Activated gamma-delta T cell (primary cell): ENCODE results near the gene NDUFAF8.

Source experiments
- DNase-seq: peaks from one replicate; lab custom pipeline; 2025; lab: John Stamatoyannopoulos, UW

Gene NDUFAF8

DNA sequence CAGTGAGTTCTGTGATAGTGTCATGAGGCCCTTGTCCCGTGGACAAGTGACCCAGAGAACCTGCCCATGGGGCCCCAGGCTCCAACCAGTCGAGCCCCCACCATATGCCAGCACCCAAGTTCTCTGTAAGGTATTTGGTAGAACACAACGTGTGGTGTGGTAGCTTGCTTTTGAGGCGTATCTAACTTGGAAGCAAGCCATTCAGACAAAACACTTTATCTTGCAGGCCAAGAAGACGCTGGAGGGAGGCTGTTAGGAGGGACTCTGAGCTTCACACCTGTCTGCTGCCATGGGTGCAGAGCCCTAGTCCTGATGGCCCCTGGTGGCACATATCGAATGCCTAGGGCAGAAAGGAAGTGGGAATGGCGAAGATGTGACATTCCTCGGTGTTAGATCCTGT is 1.6 kb downstream of the NDUFAF8 start:
- DNase-seq, result no peak

DNA sequence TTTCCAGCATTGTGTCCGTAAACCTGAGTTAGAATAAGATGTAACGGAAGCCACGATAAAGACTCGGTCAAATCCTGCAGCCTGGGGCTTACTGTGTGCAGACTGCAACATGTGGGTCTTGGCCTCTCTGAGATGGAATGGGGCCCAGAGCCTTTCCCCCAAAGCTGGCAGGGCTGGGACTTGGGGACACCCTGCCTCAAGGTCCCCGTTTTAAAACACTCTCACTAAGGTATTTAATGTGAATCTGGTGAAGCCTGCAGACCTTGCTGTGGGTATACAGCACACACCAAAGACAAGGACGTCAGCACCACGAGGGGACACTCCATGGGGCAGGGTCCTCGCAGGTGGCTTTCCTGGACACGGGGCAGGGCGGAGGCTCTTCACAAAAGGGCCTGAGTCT is 2.1 kb downstream of the NDUFAF8 start:
- no peak for DNase-seq

DNA sequence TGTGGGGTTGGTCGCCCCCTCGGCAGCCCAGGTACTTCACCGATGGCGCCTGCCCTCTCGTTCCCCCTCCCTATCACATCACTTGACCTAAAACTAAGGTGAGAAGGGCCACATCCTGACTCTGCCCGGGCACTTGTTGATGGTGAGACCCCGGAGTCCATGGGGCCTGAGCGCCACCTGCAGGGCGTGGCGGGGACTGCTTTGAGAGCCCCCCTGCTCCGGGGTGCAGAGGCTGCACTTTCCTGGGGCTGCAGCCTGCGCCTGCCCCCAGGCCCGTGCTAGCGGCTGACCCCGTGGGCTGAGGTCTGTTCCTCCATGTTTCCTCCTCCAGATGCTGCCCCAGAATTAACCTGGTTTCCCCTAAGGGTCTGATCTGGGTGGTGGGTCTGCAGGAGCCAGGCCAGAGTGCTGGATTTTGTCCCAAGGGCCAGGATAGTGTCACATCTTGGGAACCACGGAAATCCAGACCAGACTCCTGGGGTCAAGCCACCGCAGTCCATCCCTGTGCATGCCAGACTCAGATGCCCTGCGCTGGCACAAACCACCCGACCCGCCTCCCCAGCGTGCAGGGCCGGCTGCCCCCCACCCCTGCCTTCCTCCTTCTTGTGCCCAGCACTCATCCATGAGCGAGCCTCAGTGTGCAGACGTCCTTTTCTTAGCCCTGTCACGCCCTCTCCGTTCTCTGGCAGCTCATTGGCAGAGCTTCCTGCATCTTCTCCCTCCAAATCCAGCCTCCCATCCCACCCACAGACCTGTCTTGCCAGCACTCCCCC is 2.7 kb downstream of the NDUFAF8 start:
- DNase-seq, result peak; percentile 31

DNA sequence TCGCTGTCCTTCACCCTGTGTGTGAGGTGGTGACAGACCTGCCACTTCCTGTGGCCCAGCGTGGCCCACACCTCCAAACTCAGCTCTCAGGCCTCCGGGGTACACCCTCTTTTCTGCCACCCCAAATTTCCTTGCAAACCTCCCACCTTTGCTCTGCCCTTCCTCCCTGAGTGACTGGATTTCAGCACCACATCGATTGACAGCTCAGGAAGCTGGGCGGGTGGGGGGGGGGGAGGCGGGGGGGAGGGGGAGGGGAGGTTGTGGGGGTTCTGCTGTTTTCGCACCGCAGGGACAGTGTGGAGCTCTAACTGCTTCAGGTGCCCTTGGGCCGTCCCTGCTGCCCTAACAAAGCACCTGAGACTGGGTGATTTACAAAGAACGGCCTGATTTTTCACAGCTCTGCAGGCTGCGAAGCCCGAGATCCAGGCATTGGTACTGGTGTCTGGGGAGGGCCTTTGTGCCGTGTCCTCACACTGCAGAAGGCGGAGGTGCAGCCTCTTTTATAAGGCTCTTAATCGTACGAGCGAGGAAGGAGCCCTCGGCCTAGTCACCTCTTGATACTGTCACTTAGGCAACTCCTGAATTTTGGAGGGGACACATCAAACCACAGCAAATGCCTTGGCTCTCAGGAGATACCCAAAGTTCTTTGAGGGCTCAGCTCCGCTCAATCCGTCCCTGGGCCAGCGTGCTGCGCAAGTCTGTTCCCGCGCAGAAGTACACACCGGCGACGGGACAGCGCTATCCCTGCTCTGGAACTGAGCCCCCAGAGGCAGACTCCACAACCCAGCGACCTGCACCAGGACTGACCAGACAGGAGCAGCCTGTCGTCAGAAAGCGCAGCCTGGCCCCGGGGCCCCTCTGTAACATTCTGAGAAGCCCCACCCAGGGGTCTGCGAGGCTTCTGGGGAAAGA is 3.6 kb downstream of the NDUFAF8 start:
- no peak for DNase-seq

DNA sequence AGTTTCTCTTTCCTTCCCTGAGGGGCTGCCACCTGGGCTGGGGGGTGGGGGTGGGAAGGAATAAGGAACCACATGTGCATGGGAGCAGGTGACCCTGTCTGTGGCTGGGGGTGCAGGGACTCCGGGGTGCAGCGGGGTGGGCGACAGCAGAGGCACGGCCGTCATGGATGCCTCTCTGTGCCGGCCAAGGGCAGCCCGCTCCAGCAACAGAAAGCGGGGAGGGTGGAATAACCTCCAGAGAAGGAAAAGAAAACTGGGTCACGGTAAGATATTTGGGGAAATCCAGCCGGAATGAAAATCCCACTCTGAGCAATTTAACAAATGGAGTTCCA is 4.2 kb downstream of the NDUFAF8 start:
- no peak for DNase-seq

DNA sequence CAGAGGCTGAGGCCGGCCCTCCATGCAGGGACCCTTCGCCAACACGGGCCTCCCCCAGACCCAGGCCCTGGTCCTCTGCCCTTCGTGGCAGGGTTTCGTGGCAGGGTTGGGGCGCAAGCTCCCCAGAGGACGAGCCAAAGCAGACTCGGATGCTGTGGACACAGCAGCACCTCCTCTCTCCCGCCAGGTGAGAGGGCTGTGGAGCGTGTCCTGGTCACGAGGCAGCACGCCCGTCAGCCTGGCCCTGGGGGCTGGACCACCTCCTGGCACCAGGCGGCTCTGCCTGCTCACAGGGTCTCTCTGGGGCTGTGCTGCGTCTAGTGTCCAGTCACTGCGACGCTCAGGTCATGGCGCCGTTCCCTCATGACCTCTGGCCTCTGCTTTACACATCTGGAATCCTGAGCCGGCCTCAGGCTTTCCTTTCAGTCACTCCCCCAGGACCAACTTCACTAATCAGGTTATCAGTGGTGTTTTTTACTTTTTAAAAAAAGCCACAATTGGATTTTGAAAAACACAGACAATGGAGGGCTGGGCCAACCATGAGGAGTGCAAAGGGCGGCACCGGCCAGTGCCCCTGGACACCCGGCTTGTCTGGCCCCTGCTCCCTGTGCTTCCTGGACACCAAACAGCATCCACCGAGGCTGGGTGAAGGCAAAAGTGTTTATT is 5.4 kb downstream of the NDUFAF8 start:
- no peak for DNase-seq

DNA sequence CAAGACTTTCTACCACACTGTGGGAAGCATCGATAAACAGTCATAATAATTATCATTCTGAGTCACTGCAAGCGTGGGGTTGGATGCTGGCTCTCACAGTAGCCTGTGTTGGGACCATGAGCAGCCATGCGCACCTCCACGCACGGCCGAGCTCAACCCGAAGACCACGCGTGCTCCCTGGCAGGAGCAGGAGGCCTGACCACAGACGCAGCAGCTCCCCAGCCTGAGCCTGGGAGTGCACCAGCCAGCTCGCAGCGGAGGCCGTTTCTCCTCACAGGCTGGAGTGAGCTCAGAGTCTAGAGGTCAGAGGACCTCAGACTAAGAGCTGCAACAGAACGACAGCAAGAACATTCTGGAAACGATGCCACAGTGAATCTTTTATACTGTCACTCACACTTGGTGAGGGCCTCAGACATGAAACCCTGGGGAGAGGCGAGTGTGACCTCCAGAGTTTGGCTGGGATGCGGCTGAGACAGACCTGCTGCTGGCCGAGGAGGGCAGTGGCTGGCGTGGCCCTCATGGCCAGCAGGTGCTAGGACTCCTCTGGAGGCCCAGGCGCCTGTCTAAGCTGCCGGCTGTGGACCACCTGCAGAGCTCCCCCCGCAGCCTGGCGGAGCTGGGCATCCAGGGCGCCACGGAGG is 6.0 kb downstream of the NDUFAF8 start:
- no peak for DNase-seq

DNA sequence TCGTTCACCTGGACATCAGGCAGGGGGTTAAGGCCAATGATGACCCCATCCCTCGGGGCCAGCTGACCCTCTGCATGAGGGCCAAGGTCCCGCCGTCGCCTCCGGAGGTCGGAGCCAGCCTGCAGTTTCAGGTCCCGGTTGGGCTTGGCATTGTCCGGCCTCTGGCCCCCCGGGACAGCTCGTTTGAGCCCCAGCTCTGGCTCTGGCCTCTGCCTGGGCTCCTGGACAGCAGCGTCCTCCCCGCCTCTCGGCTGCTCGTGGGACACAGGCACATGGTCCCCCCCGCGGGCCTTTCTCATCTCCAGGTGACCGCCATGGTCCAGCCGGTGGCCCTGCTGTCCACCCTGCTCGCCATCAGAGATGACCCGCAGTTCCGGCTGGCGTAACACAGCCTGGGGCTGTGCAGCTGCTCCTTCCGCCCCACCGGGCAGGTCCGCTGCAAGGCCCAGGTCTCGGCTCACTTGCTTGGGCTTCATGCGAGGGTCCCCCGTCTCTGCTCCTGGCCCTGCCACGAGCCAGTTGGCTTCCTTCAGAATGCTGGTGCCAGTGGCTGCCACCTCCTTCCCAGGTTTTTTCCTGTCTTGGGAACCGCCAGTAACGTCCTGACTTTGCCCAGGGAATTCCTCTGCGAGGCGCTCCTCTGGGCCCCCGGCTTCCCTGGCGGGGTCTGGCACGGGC is 6.7 kb downstream of the NDUFAF8 start:
- DNase-seq, result no peak

DNA sequence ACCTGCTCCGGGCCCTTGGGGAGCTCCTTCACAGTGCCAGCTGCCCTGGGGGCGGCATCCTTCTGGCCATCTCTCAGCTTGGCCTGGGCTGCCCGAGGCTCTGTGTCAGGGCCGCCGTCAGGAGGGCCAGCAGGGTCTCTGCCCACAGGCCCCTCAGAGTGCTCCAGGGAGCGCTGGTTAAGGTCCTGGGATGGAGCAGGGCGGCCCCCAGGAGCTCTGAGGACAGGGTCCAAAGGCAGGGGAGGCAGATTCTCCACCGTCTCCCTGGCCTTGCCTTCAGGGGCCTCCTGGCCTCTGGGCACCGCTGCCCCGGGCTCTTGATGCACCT is 7.2 kb downstream of the NDUFAF8 start:
- no peak for DNase-seq

DNA sequence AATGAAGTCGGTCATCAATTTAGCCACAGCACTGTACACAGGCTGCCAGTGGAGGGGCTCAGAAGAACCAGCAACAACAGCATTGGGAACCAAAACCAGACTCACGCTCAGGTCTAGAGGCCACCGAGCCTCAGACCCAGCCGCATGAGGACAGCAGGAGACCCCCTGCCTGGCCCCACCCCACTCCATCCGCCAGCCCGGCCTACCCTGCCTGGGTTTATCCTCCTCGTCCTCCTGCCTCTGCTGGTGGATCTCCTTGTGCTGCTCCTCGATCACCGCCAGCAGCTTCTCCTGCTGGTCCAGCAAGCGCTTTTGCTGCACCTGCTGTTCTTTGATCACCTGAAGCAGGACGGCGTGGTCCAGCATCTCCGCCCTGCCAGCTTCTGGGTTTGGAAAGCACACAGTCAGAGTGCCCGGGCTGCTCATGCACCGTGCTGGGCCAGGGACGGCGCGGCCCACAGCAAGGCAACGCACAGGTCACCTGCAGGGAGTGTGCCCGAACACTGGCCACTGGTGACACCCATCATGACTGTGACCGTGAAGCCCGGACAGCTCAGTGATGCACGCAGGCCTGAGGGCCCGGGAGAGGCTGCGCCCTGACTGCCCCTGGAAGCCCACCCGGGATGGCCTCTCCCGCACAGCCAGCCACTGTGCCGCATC is 7.7 kb downstream of the NDUFAF8 start:
- DNase-seq, result no peak

DNA sequence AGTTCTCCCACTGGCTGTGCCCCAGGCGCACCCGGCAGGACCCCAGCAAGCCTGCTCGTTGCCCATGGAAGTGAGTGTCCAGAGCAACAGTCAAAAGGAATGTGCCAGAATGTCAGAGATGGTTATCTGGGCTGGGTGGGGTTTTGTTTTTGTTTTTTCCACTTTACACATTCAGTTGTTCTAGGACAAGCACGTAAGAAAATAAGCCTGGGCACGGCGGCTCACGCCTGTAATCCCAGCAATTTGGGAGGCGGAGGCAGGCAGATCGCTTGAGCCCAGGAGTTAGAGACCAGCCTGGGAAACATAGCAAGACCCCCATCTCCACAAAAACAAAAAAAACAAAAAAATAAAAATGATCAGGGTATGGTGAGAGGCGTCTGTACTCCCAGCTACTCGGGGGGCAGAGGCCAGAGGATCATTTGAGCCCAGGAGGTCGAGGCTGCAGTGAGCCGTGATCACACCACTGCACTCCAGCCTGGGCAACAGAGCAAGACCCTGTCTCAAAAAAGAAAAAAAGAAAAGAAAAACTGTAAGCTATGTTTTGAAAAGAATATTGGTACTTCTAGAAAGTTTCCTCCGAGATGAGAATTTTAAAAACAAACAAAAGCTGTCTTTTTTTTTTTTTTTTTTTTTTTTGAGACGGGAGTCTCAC is 8.3 kb downstream of the NDUFAF8 start:
- DNase-seq, result no peak

DNA sequence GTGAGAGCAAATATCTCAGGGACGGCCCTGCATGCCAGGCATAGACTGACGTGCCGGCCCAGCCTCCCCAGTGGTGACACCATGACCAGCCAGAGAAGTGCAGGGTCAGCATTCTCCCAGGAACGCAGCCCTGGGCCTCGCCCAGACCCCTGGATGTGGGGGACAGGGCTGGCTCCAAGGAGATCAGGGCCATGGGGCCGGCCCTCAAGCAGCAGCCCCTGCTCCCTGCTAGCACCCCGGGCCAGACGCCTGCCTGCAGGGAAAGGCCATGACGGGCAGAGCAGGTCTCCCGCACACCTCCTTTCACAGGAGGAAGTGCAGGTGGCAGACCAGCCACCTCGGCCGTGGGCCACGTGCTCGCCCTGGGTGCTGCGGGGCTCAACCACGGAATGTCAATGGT is 9.5 kb downstream of the NDUFAF8 start:
- DNase-seq, result no peak

DNA sequence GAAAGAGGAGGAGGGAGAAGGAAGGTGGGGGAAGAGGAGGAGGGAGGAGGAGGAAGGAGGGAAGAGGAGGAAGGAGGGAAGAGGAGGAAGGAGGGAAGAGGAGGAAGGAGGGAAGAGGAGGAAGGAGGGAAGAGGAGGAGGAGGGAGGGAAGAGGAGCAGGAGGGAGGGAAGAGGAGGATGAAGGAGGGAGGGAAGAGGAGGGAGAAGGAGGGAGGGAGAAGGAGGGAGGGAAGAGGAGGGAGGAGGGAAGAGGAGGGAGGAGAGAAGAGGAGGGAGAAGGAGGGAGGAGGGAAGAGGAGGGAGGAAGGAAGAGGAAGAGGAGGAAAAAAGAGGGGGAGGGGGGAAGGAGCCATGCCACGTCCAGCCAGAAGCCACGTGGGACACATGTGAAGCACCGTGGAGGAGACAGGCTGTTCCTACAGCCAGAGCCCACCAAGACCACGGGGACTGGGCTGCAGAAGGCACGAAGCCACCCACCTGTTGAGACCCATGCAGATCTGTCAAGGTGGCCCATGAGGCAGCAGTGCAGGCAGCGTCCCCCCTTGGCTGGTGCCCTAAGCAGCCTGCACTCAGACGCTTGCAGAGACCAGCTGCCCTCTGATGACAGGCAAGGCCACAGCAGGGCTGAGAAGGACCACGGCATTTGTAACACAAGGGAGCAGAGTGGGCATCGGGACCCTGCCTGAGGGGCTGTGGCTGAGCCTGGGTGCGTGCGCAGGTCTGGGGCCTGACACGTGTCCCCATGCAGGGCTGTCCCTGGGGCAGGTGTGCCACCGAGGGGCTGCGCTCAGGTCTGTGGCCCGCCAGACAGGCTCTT is 10.3 kb downstream of the NDUFAF8 start:
- no peak for DNase-seq

DNA sequence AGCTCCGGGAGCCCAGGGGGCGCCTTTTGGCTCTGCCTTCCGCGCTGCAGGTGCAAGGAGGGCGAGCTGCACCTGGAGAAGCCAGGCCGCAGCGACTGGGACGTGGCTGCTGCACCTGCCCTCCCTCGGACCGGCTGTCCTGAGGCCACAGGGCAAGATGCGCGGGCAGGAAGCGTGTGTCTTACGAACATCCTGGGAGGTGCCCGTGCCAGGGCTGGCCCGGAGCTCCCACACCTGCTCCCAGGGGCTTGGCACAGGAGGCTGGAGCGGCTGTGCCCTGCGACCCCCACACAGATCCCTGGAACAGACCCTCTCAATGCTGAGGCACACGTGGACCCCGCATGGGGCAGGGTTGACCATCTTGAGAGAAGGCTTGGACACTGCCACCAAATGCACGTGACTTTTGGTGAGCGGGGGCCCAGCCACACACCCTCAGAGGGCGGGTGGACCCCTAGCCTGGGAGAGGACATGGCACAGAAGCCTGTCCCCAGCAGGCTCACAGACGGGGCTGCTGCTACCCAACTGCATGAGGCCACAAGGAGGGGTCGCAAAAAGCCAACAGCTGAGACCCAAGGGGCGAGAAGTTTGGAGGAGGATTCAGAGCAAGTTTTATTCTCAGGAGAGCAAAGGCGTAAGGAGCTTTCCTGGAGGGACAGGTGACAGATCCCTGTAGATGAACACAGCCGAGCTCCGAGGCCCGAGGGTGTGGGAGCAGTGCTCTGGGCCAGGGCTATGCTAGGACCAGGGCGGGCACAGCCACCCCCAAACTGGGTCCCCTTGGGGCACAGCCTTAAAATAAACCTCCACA is 11.4 kb downstream of the NDUFAF8 start:
- no peak for DNase-seq

DNA sequence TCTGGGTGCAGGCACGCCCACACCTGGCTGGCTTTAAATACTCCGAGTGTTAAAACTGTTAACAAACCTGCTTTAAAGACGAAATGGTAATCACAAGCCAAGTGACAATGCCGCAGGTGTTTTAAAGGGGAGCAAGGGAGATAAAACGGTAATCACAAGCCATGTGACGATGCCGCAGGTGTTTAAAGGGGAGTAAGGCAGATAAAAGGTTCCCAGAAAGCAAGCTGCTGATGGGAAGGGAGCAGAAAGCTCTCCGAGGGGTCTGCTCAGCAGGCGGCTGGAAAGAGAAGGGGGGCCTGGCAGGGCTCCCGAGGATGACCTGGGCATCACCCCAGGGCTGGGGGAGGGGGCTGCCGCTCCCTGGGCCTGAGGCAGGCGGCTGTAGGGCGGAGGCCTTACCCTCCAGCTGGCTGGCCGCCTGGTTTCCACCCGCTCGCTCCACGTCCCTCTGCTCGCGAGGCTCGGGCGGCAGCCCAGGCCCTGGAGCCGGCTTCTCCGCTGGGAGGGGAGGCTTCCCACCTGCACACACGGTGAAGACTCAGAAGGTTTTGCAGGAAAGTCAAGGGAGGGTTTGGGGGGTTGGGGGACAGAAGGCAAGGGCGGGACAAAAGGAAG is 12.1 kb downstream of the NDUFAF8 start:
- DNase-seq, result no peak

DNA sequence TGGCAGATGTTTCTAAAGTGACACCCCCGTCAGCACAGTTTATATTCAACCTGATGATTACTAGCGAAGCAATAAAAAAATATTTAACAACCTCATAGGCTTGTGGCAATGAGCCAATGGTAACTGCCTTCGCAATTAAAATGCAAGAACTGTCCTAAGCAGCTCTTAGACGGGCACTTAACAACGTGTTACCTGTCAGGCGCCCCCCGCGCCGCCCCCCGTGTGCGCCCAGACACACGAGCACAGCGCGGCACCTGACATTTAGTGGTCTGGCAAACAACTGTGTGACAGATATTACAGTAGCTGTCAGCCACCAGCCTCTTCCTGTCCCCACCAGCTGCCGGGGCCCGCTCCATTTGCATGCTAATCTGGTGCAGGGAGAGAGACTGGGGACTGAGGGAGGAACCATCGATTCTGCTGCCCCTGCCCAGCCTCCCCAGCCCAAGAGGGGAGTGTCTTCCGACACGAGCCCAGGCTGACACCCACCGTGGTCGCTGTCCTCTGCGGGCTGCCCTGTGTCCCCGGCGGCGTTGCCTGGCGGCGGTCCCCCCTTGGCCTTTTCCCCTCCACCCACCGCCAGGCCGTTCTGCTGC is 12.7 kb downstream of the NDUFAF8 start:
- DNase-seq, result no peak

DNA sequence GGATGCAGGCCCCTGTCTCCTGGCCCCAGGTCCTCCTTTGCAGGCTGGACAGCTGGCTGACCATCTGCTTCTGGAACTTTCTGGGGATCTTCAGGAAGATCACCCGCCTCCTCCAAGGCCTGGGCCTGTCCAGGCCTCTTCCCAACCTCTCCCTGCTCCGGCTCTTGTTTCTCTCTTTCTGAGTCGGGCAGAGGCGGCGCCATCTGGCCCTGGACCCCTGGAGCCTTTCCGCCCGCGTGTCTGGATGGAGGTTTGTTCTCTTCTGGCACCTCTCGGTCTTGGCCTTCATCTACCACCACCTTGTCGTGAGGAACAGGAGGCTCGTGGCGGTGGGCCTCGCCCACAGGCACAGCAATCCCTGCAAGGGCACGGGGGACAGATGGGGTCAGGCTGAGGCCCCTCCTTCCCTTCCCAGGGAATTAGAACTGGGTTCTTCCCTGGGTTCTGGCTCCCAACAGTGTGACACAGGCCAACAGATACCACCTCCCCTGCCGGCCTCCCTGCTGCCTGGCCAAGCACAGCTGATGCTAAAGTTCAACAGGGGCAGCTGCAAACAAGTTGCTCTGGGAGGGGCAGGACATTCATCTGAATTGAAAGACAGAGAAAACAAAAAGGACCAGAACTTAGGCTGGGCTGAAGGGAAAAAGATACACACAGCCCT is 13.3 kb downstream of the NDUFAF8 start:
- no peak for DNase-seq

DNA sequence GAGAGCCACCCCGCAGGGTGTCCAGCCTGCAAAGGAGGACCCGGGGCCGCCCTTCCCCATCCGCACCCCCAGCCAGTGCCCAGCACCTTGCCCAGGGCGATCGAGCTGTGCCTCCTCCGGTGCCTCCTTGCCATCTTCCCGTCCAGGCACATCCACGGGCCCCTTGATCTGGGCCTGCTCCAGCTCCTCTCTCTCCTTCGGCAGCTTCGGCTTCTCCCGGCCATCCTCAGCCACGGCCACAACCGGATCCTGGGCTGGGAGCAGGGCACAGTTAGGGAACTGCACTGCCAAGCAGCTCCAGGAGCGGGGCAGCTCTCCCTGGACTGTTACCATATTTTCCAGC is 13.8 kb downstream of the NDUFAF8 start:
- DNase-seq, result no peak
